CD4-positive, alpha-beta T cell treated with Interleukin-2 at 100 ng/mL for 4 hours (primary cell): ENCODE results near the gene HNRNPM.

Source experiments
- DNase-seq: peaks from one replicate; pipeline ENCODE4 v3.0.0-alpha.2; 2020; ENCODE audit warnings: low spot score

Gene HNRNPM

GRCh38 chr19:8459520-8460270 lies 14.9 kb downstream of the HNRNPM start:
- DNase-seq: no peak

- DNase-seq: no peak
Measured at GRCh38 chr19:8460516-8461298, 15.9 kb downstream of the HNRNPM start.

- no peak for DNase-seq
Measured at GRCh38 chr19:8461376-8461775, 16.6 kb downstream of the HNRNPM start.

- DNase-seq: no peak
Measured at GRCh38 chr19:8461891-8462290, 17.1 kb downstream of the HNRNPM start.

- no peak for DNase-seq
Measured at GRCh38 chr19:8462571-8462970, 17.8 kb downstream of the HNRNPM start.

GRCh38 chr19:8463365-8463764 lies 18.6 kb downstream of the HNRNPM start:
- no peak for DNase-seq

GRCh38 chr19:8466018-8466417 lies 21.2 kb downstream of the HNRNPM start:
- DNase-seq: no peak

- no peak for DNase-seq
Measured at GRCh38 chr19:8468124-8468523, 23.3 kb downstream of the HNRNPM start.

- no peak for DNase-seq
Measured at GRCh38 chr19:8468761-8469373, 24.1 kb downstream of the HNRNPM start.

- DNase-seq: no peak
Measured at GRCh38 chr19:8469613-8470368, 25.0 kb downstream of the HNRNPM start.

GRCh38 chr19:8473648-8474476 lies 29.1 kb downstream of the HNRNPM start:
- no peak for DNase-seq

- no peak for DNase-seq
Measured at GRCh38 chr19:8475005-8475404, 30.2 kb downstream of the HNRNPM start.

GRCh38 chr19:8476524-8476923 lies 31.7 kb downstream of the HNRNPM start:
- no peak for DNase-seq

GRCh38 chr19:8477889-8478288 lies 33.1 kb downstream of the HNRNPM start:
- DNase-seq: no peak

- DNase-seq: no peak
Measured at GRCh38 chr19:8478598-8478997, 33.8 kb downstream of the HNRNPM start.

- DNase-seq: no peak
Measured at GRCh38 chr19:8481201-8481600, 36.4 kb downstream of the HNRNPM start.

GRCh38 chr19:8481616-8482015 lies 36.8 kb downstream of the HNRNPM start:
- DNase-seq: no peak

GRCh38 chr19:8482696-8483095 lies 37.9 kb downstream of the HNRNPM start:
- DNase-seq: no peak

- DNase-seq: no peak
Measured at GRCh38 chr19:8483165-8483564, 38.4 kb downstream of the HNRNPM start.

- peak; percentile 12 for DNase-seq
Measured at GRCh38 chr19:8484331-8484894, 39.6 kb downstream of the HNRNPM start.
